NB4 (cell line): Measurements from ENCODE around the gene SPATA46.

Experiments used
- DNase-seq: peaks from one replicate; pipeline ENCODE4 v3.0.0; 2010; ENCODE audit warnings: low read depth
- H3K4me3 ChIP-seq: one replicate; pipeline ENCODE4 v1.5.1; 2011; ENCODE audit warnings: mild to moderate bottlenecking, low read depth, low read length, moderate library complexity
- CTCF ChIP-seq: IDR thresholded peaks from one replicate; pipeline ENCODE4 v1.5.1; 2012; ENCODE audit warnings: low read depth, low read length
- MAX ChIP-seq: IDR thresholded peaks from 2 replicates; pipeline ENCODE4 v1.6.1; 2011; ENCODE audit warnings: low read depth, low read length
- MYC ChIP-seq: IDR thresholded peaks from 2 replicates; pipeline ENCODE4 v1.6.1; 2011; ENCODE audit warnings: low read depth, low read length
- POLR2A ChIP-seq: IDR thresholded peaks from 2 replicates; pipeline ENCODE4 v1.6.1; 2011; ENCODE audit warnings: mild to moderate bottlenecking; ENCODE audit not compliant: insufficient read length; ENCODE audit errors: extremely low read depth

The SPATA46 gene

GRCh38 chr1:162381383-162381782 is 4.7 kb upstream of the SPATA46 start, which contains the start of gene C1orf226:
C1orf226 (plus strand) TSS chr1:162381728; CDS start chr1:162381902, 174 bp downstream.
- DNase-seq: no peak

GRCh38 chr1:162380061-162380846 is 3.6 kb upstream of the SPATA46 start:
- H3K4me3 ChIP-seq: no peak overlapping the region
- DNase-seq: no peak
- no peak for TF ChIP-seq MYC
- no peak for TF ChIP-seq CTCF
- no peak for TF ChIP-seq MAX
- no peak for TF ChIP-seq POLR2A

More at GRCh38 chr1:162381383-162381782, 4.7 kb upstream of the SPATA46 start, which contains the start of gene C1orf226:
- TF ChIP-seq CTCF: no peak
- TF ChIP-seq MAX: no peak
- H3K4me3 ChIP-seq: no peak within 1 kb of the TSS

GRCh38 chr1:162375463-162375862 is 1.2 kb downstream of the SPATA46 start:
- no peak for DNase-seq
- H3K4me3 ChIP-seq: no peak overlapping the region
- no peak for TF ChIP-seq CTCF
- TF ChIP-seq MYC: no peak
- no peak for TF ChIP-seq POLR2A
- no peak for TF ChIP-seq MAX

GRCh38 chr1:162374406-162374805 is 2.2 kb downstream of the SPATA46 start:
- H3K4me3 ChIP-seq: no peak overlapping the region
- DNase-seq: no peak
- TF ChIP-seq CTCF (no peak), MYC (no peak), MAX (no peak), POLR2A (no peak)

- TF ChIP-seq POLR2A (no peak), MYC (no peak), CTCF (no peak), MAX (no peak)
- no peak overlapping the region for H3K4me3 ChIP-seq
- DNase-seq: no peak
Measured at GRCh38 chr1:162373541-162374260, 3.0 kb downstream of the SPATA46 start.
